Skin epidermis (tissue), 12 donors: ENCODE results near the gene MGRN1.
A peak's percentile ranks its signal among the peaks of the same experiment; 100 is the strongest.

Experiments
- H3K27ac ChIP-seq, 21 experiments: fragments of 200-600 bp; sonication (generic) in 11 of 21; one replicate each; pipeline ENCODE4 v1.5.0; 2020; ENCODE audit warnings: mild to moderate bottlenecking in 3 of 21, inconsistent platforms in 2 of 21, moderate library complexity in 2 of 21
- H3K4me3 ChIP-seq, 7 experiments: fragments of 200-600 bp; sonication (generic) in 2 of 7; one replicate each; pipeline ENCODE4 v1.5.0; 2020; ENCODE audit warnings: inconsistent platforms in 2 of 7, mild to moderate bottlenecking in 2 of 7, moderate library complexity in 1 of 7

MGRN1 gene

GRCh38 chr16:4664538-4665418, 40.2 kb downstream of the MGRN1 start:
- peak overlapping the region in 14 of 21 experiments; percentile 4 to 89 (median 56) for H3K27ac ChIP-seq
- no peak overlapping the region for H3K4me3 ChIP-seq

GRCh38 chr16:4666537-4667202, 42.0 kb downstream of the MGRN1 start:
- H3K4me3 ChIP-seq: no peak overlapping the region
- H3K27ac ChIP-seq: no peak overlapping the region

- no peak overlapping the region for H3K27ac ChIP-seq
- no peak overlapping the region for H3K4me3 ChIP-seq
Observed at GRCh38 chr16:4667203-4667963, 42.8 kb downstream of the MGRN1 start.

- H3K27ac ChIP-seq: no peak overlapping the region
Observed at GRCh38 chr16:4668313-4668960, 43.8 kb downstream of the MGRN1 start.

GRCh38 chr16:4673387-4674046, 48.9 kb downstream of the MGRN1 start:
- no peak overlapping the region for H3K27ac ChIP-seq

More at GRCh38 chr16:4668313-4668960, 43.8 kb downstream of the MGRN1 start:
- H3K4me3 ChIP-seq: no peak overlapping the region

GRCh38 chr16:4674926-4675530, 50.4 kb downstream of the MGRN1 start:
- Histone ChIP-seq H3K4me3 (no peak overlapping the region), H3K27ac (peak overlapping the region in 1 of 21 experiments; percentile 89)

More at GRCh38 chr16:4673387-4674046, 48.9 kb downstream of the MGRN1 start:
- no peak overlapping the region for H3K4me3 ChIP-seq

- Histone ChIP-seq H3K4me3 (no peak overlapping the region), H3K27ac (peak overlapping the region in 17 of 21 experiments; percentile 1 to 89 (median 56))
Observed at GRCh38 chr16:4675864-4676786, 51.5 kb downstream of the MGRN1 start.

GRCh38 chr16:4676831-4677230, 52.2 kb downstream of the MGRN1 start:
- Histone ChIP-seq H3K4me3 (no peak overlapping the region), H3K27ac (peak overlapping the region in 12 of 21 experiments; percentile 1 to 89 (median 57))

GRCh38 chr16:4677390-4677789, 52.8 kb downstream of the MGRN1 start:
- peak overlapping the region in 5 of 21 experiments; percentile 56 to 89 (median 65) for H3K27ac ChIP-seq
- no peak overlapping the region for H3K4me3 ChIP-seq

GRCh38 chr16:4677994-4678393, 53.4 kb downstream of the MGRN1 start:
- peak overlapping the region in 1 of 21 experiments; percentile 3 for H3K27ac ChIP-seq
- no peak overlapping the region for H3K4me3 ChIP-seq

GRCh38 chr16:4678596-4678995, 54.0 kb downstream of the MGRN1 start:
- Histone ChIP-seq H3K4me3 (no peak overlapping the region), H3K27ac (peak overlapping the region in 2 of 21 experiments; percentile 3 to 81)

GRCh38 chr16:4679156-4679849, 54.7 kb downstream of the MGRN1 start:
- Histone ChIP-seq H3K27ac (peak overlapping the region in 12 of 21 experiments; percentile 2 to 81 (median 42)), H3K4me3 (peak overlapping the region in 2 of 7 experiments; percentile 20 to 34)

GRCh38 chr16:4679850-4680636, 55.4 kb downstream of the MGRN1 start:
- H3K27ac ChIP-seq: peak overlapping the region in 20 of 21 experiments; percentile 2 to 81 (median 35)
- peak overlapping the region in 6 of 7 experiments; percentile 2 to 34 (median 17) for H3K4me3 ChIP-seq

GRCh38 chr16:4680673-4681470, 56.2 kb downstream of the MGRN1 start:
- H3K4me3 ChIP-seq: peak overlapping the region in 6 of 7 experiments; percentile 2 to 34 (median 17)
- H3K27ac ChIP-seq: peak overlapping the region in 18 of 21 experiments; percentile 2 to 81 (median 35)

GRCh38 chr16:4681471-4682083, 57.0 kb downstream of the MGRN1 start:
- Histone ChIP-seq H3K4me3 (no peak overlapping the region), H3K27ac (peak overlapping the region in 2 of 21 experiments; percentile 3 to 35)
